Neural cell (in vitro differentiated cells): ENCODE results near the gene DPH5.

Experiments
- EP300 ChIP-seq: fragments of 450-650 bp; conservative IDR thresholded peaks from 2 replicates; pipeline ENCODE4 v1.6.1; 2014; ENCODE audit warnings: antibody characterized with exemption, mild to moderate bottlenecking, moderate library complexity; ENCODE audit not compliant: poor library complexity, severe bottlenecking
- EZH2 ChIP-seq: fragments of 200-600, 300-800 bp; shearing (Covaris generic), sonication (generic); IDR thresholded peaks from 2 replicates; pipeline ENCODE4 v1.6.1; 2014; ENCODE audit warnings: antibody characterized with exemption, low read length, borderline replicate concordance, mild to moderate bottlenecking; ENCODE audit not compliant: insufficient read depth, poor library complexity, severe bottlenecking
- MXI1 ChIP-seq: fragments of 450-650 bp; conservative IDR thresholded peaks from 2 replicates; pipeline ENCODE4 v1.6.1; 2014; ENCODE audit warnings: antibody characterized with exemption, mild to moderate bottlenecking; ENCODE audit not compliant: poor library complexity, severe bottlenecking
- POLR2AphosphoS5 ChIP-seq: IDR thresholded peaks from 2 replicates; pipeline ENCODE4 v1.6.1; 2012
- RAD21 ChIP-seq: fragments of 450-650 bp; conservative IDR thresholded peaks from 2 replicates; pipeline ENCODE4 v1.6.1; 2014; ENCODE audit warnings: antibody characterized with exemption, mild to moderate bottlenecking, moderate library complexity
- SMC3 ChIP-seq: fragments of 450-650 bp; conservative IDR thresholded peaks from 2 replicates; pipeline ENCODE4 v1.6.1; 2014; ENCODE audit warnings: antibody characterized with exemption, mild to moderate bottlenecking, moderate library complexity; ENCODE audit not compliant: poor library complexity
- TAF1 ChIP-seq: IDR thresholded peaks from 2 replicates; pipeline ENCODE4 v1.6.1; 2012; ENCODE audit warnings: low read depth
- TF ChIP-seq, protein P1 (sequence below): fragments of 450-650 bp; IDR thresholded peaks from 2 replicates; pipeline ENCODE4 v1.5.1; 2014; ENCODE audit warnings: antibody characterized with exemption, mild to moderate bottlenecking, moderate library complexity; ENCODE audit not compliant: poor library complexity, severe bottlenecking
- TF ChIP-seq, protein P2 (sequence below): IDR thresholded peaks from 2 replicates; pipeline ENCODE4 v1.6.1; 2012; ENCODE audit warnings: borderline replicate concordance

- TF ChIP-seq, protein P1, sequence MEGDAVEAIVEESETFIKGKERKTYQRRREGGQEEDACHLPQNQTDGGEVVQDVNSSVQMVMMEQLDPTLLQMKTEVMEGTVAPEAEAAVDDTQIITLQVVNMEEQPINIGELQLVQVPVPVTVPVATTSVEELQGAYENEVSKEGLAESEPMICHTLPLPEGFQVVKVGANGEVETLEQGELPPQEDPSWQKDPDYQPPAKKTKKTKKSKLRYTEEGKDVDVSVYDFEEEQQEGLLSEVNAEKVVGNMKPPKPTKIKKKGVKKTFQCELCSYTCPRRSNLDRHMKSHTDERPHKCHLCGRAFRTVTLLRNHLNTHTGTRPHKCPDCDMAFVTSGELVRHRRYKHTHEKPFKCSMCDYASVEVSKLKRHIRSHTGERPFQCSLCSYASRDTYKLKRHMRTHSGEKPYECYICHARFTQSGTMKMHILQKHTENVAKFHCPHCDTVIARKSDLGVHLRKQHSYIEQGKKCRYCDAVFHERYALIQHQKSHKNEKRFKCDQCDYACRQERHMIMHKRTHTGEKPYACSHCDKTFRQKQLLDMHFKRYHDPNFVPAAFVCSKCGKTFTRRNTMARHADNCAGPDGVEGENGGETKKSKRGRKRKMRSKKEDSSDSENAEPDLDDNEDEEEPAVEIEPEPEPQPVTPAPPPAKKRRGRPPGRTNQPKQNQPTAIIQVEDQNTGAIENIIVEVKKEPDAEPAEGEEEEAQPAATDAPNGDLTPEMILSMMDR = no peak
- TF ChIP-seq RAD21 (no peak), POLR2AphosphoS5 (peak; percentile 91), EP300 (peak; percentile 97), EZH2 (no peak), SMC3 (no peak), TAF1 (no peak), MXI1 (no peak)
- TF ChIP-seq, protein P2, sequence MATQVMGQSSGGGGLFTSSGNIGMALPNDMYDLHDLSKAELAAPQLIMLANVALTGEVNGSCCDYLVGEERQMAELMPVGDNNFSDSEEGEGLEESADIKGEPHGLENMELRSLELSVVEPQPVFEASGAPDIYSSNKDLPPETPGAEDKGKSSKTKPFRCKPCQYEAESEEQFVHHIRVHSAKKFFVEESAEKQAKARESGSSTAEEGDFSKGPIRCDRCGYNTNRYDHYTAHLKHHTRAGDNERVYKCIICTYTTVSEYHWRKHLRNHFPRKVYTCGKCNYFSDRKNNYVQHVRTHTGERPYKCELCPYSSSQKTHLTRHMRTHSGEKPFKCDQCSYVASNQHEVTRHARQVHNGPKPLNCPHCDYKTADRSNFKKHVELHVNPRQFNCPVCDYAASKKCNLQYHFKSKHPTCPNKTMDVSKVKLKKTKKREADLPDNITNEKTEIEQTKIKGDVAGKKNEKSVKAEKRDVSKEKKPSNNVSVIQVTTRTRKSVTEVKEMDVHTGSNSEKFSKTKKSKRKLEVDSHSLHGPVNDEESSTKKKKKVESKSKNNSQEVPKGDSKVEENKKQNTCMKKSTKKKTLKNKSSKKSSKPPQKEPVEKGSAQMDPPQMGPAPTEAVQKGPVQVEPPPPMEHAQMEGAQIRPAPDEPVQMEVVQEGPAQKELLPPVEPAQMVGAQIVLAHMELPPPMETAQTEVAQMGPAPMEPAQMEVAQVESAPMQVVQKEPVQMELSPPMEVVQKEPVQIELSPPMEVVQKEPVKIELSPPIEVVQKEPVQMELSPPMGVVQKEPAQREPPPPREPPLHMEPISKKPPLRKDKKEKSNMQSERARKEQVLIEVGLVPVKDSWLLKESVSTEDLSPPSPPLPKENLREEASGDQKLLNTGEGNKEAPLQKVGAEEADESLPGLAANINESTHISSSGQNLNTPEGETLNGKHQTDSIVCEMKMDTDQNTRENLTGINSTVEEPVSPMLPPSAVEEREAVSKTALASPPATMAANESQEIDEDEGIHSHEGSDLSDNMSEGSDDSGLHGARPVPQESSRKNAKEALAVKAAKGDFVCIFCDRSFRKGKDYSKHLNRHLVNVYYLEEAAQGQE = peak; percentile 48
These were observed 71.4 kb downstream of the DPH5 start for GRCh38 chr1:100953960-100954730.
